Astrocyte (in vitro differentiated cells and primary cell): ENCODE results near the gene MADCAM1. TPM values are rescaled to one million over a fixed set of nuclear protein-coding genes. Genes with fewer than 3 reads are reported as not detected.

Experiments used
- DNase-seq: peaks from one replicate; pipeline ENCODE4 v3.0.0-alpha.2; 2010; ENCODE audit warnings: low read depth
- FAIRE-seq: peaks from 2 replicates; lab custom pipeline; 2011; peaks lifted over from hg19 to GRCh38; lab: Jason Lieb, UNC
- H2AFZ ChIP-seq: 2 replicates; pipeline ENCODE4 v1.6.0; 2012; ENCODE audit warnings: low read depth, low read length, inconsistent platforms
- H3K27ac ChIP-seq: 2 replicates; pipeline ENCODE4 v1.5.1; 2011; ENCODE audit warnings: low read depth, low read length, inconsistent platforms
- H3K27me3 ChIP-seq: 2 replicates; pipeline ENCODE4 v1.6.0; 2011; ENCODE audit warnings: low read length, inconsistent platforms; ENCODE audit not compliant: insufficient read depth
- H3K36me3 ChIP-seq: 2 replicates; pipeline ENCODE4 v1.5.1; 2011; ENCODE audit warnings: low read length, inconsistent platforms; ENCODE audit not compliant: insufficient read depth
- H3K4me1 ChIP-seq: 2 replicates; pipeline ENCODE4 v1.5.1; 2011; ENCODE audit warnings: low read length, inconsistent platforms; ENCODE audit not compliant: insufficient read depth
- H3K4me2 ChIP-seq: 2 replicates; pipeline ENCODE4 v1.6.0; 2012; ENCODE audit warnings: low read length, inconsistent platforms
- H3K4me3 ChIP-seq: 2 replicates; pipeline ENCODE4 v1.5.1; 2011; ENCODE audit warnings: low read depth, mild to moderate bottlenecking, low read length, inconsistent platforms; ENCODE audit not compliant: insufficient read depth
- H3K79me2 ChIP-seq: 2 replicates; pipeline ENCODE4 v1.6.0; 2012; ENCODE audit warnings: mild to moderate bottlenecking, low read length, inconsistent platforms; ENCODE audit not compliant: insufficient read depth
- H3K9ac ChIP-seq: 2 replicates; pipeline ENCODE4 v1.6.0; 2012; ENCODE audit warnings: mild to moderate bottlenecking, low read length, inconsistent platforms
- H3K9me3 ChIP-seq: 2 replicates; pipeline ENCODE4 v1.5.1; 2012; ENCODE audit warnings: low read depth, mild to moderate bottlenecking, low read length, inconsistent platforms; ENCODE audit not compliant: insufficient read depth
- H4K20me1 ChIP-seq: 2 replicates; pipeline ENCODE4 v1.6.0; 2012; ENCODE audit warnings: low read length, inconsistent platforms; ENCODE audit not compliant: insufficient read depth
- H3K27ac Mint-ChIP-seq: one replicate; pipeline ENCODE4 v1.8.0; 2021; ENCODE audit warnings: mild to moderate bottlenecking, mixed read lengths; ENCODE audit not compliant: unreplicated experiment
- H3K27me3 Mint-ChIP-seq: one replicate; pipeline ENCODE4 v1.8.0; 2021; ENCODE audit warnings: low read depth, mixed read lengths; ENCODE audit not compliant: unreplicated experiment
- H3K36me3 Mint-ChIP-seq: one replicate; pipeline ENCODE4 v1.8.0; 2021; ENCODE audit warnings: low read depth, mixed read lengths; ENCODE audit not compliant: unreplicated experiment
- H3K4me1 Mint-ChIP-seq: one replicate; pipeline ENCODE4 v1.8.0; 2021; ENCODE audit warnings: low read depth, mixed read lengths; ENCODE audit not compliant: unreplicated experiment
- H3K4me3 Mint-ChIP-seq: one replicate; pipeline ENCODE4 v1.8.0; 2021; ENCODE audit warnings: mild to moderate bottlenecking, moderate library complexity, mixed read lengths; ENCODE audit not compliant: unreplicated experiment
- H3K9me3 Mint-ChIP-seq: one replicate; pipeline ENCODE4 v1.8.0; 2021; ENCODE audit warnings: mild to moderate bottlenecking, mixed read lengths; ENCODE audit not compliant: unreplicated experiment
- EZH2 ChIP-seq: IDR thresholded peaks from 2 replicates; pipeline ENCODE4 v1.6.1; 2012; ENCODE audit warnings: mild to moderate bottlenecking, low read length, inconsistent platforms; ENCODE audit not compliant: insufficient read depth
- total RNA-seq: library from RNA; stranded (reverse); gene quantifications from 2 replicates; pipeline ENCODE4 v1.2.1, GENCODE V29; 2021
- TF ChIP-seq, protein P1 (sequence below): IDR thresholded peaks from 2 replicates; pipeline ENCODE4 v1.5.1; 2011; ENCODE audit warnings: low read depth, mild to moderate bottlenecking, inconsistent platforms, low read length, moderate library complexity; ENCODE audit not compliant: insufficient read depth

MADCAM1 gene
- total RNA-seq, 1 donor from 2014 or later: 0.57 TPM

GRCh38 chr19:467554-467953 lies 28.7 kb upstream of the MADCAM1 start:
- no peak for TF ChIP-seq EZH2
- TF ChIP-seq, protein P1, sequence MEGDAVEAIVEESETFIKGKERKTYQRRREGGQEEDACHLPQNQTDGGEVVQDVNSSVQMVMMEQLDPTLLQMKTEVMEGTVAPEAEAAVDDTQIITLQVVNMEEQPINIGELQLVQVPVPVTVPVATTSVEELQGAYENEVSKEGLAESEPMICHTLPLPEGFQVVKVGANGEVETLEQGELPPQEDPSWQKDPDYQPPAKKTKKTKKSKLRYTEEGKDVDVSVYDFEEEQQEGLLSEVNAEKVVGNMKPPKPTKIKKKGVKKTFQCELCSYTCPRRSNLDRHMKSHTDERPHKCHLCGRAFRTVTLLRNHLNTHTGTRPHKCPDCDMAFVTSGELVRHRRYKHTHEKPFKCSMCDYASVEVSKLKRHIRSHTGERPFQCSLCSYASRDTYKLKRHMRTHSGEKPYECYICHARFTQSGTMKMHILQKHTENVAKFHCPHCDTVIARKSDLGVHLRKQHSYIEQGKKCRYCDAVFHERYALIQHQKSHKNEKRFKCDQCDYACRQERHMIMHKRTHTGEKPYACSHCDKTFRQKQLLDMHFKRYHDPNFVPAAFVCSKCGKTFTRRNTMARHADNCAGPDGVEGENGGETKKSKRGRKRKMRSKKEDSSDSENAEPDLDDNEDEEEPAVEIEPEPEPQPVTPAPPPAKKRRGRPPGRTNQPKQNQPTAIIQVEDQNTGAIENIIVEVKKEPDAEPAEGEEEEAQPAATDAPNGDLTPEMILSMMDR: no peak
- peaks cover 8% of the 10 kb centered on the region for H3K27me3 Mint-ChIP-seq
- DNase-seq: no peak
- FAIRE-seq: no peak
- H3K4me3 Mint-ChIP-seq: no peak overlapping the region
- no peaks in the 10 kb centered on the region for H3K36me3 ChIP-seq
- H3K4me1 ChIP-seq: no peaks in the 10 kb centered on the region
- no peak overlapping the region for H3K4me2 ChIP-seq
- H4K20me1 ChIP-seq: no peaks in the 10 kb centered on the region
- H3K9me3 Mint-ChIP-seq: peaks cover 3% of the 10 kb centered on the region
- H3K4me1 Mint-ChIP-seq: peaks cover 6% of the 10 kb centered on the region
- no peak overlapping the region for H2AFZ ChIP-seq
- H3K79me2 ChIP-seq: no peaks in the 10 kb centered on the region
- no peak overlapping the region for H3K27ac Mint-ChIP-seq
- no peak overlapping the region for H3K4me3 ChIP-seq
- no peak overlapping the region for H3K9ac ChIP-seq
- no peaks in the 10 kb centered on the region for H3K9me3 ChIP-seq
- no peak overlapping the region for H3K27ac ChIP-seq
- H3K27me3 ChIP-seq: no peaks in the 10 kb centered on the region
- H3K36me3 Mint-ChIP-seq: no peaks in the 10 kb centered on the region

DNA sequence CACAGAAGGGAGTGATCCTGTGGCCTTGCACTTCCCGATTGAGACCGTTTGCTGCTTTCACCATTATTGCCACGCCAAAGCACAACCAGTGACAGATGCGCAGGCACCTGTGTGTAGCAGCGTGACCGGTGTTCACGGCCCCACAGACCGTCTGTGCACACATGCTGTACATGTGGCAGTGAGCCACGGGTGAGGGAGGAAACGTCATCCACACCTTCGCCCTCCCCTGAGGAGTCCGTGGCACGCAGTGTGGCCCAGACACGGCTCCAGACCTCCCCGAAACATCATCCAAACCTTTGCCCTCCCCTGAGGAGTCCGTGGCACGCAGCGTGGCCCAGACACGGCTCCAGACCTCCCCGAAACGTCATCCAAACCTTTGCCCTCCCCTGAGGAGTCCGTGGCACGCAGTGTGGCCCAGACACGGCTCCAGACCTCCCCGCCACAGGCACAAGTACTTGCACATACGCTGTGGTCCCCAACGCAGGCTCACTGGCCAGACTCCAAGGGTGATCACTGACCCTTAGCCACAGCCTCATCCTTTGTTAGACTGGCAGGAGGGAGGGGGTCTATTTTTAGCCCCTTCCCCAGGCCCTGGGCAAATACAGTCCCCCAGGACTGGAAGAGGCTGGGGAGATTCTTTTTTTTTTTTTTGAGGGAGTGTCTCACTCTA lies 27.6 kb upstream of the MADCAM1 start:
- no peak overlapping the region for H3K9ac ChIP-seq
- FAIRE-seq (no peak), DNase-seq (no peak)
- H3K27me3 Mint-ChIP-seq: peaks cover 8% of the 10 kb centered on the region
- no peaks in the 10 kb centered on the region for H3K4me1 ChIP-seq
- no peaks in the 10 kb centered on the region for H4K20me1 ChIP-seq
- H3K4me2 ChIP-seq: no peak overlapping the region
- H3K4me3 Mint-ChIP-seq: no peak overlapping the region
- H3K27ac Mint-ChIP-seq: no peak overlapping the region
- H3K9me3 ChIP-seq: no peaks in the 10 kb centered on the region
- H3K79me2 ChIP-seq: no peaks in the 10 kb centered on the region
- no peaks in the 10 kb centered on the region for H3K36me3 Mint-ChIP-seq
- H3K27me3 ChIP-seq: no peaks in the 10 kb centered on the region
- no peaks in the 10 kb centered on the region for H3K36me3 ChIP-seq
- peaks cover 3% of the 10 kb centered on the region for H3K9me3 Mint-ChIP-seq
- TF ChIP-seq EZH2: no peak
- TF ChIP-seq, protein P1: no peak
- no peak overlapping the region for H3K27ac ChIP-seq
- no peak overlapping the region for H3K4me3 ChIP-seq
- no peak overlapping the region for H2AFZ ChIP-seq
- H3K4me1 Mint-ChIP-seq: peaks cover 6% of the 10 kb centered on the region

DNA sequence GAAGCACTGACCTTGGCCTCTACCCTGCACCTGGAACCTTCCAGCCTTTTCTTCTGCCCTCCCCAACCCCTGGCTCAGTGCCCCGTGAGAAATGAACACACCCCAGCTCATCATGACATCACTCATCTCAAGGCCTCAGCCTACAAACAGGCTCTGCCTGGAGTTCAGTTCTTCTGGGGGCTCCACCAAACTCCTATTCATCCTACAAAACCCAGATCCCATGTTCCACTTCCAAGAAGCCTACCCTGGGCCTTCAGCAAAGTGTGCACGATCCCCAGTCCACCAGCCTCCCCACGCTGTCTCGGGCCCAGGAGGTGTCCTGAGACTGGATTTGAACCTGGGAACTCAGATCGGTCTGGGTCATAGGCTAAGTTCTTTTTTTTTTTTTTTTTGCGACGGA lies 26.5 kb upstream of the MADCAM1 start:
- DNase-seq (no peak), FAIRE-seq (no peak)
- no peaks in the 10 kb centered on the region for H3K9me3 ChIP-seq
- no peaks in the 10 kb centered on the region for H3K27me3 ChIP-seq
- no peaks in the 10 kb centered on the region for H4K20me1 ChIP-seq
- Mint-ChIP-seq H3K27ac (no peak overlapping the region), H3K36me3 (no peaks in the 10 kb centered on the region), H3K27me3 (peaks cover 8% of the 10 kb centered on the region), H3K4me1 (peaks cover 6% of the 10 kb centered on the region), H3K9me3 (peaks cover 3% of the 10 kb centered on the region), H3K4me3 (no peak overlapping the region)
- H2AFZ ChIP-seq: no peak overlapping the region
- H3K36me3 ChIP-seq: no peaks in the 10 kb centered on the region
- TF ChIP-seq, protein P1: no peak
- TF ChIP-seq EZH2: no peak
- no peak overlapping the region for H3K9ac ChIP-seq
- no peak overlapping the region for H3K4me3 ChIP-seq
- no peak overlapping the region for H3K4me2 ChIP-seq
- H3K4me1 ChIP-seq: no peaks in the 10 kb centered on the region
- no peak overlapping the region for H3K27ac ChIP-seq
- no peaks in the 10 kb centered on the region for H3K79me2 ChIP-seq
